Measurements from ENCODE around the gene CDK2. TPM values are rescaled to one million over a fixed set of nuclear protein-coding genes. Genes with fewer than 3 reads are reported as not detected.

Gene CDK2
- total and polyA plus RNA-seq, 9 of the 15 experiments (the other 6 are each of a cell fraction or from before 2014, with no cell fraction given) = 17.4 to 213 (median 109) TPM

- TF ChIP-seq SRF (CRISPR knock-in tag; IDR thresholded peaks at IDR 0.05) (peak in 1 of 2 experiments; percentile 46; a peak in 1 of 4 replicates), ZBTB9 (CRISPR knock-in tag; IDR thresholded peaks at IDR 0.05) (0 out of 2 replicates have a peak, but pooled peaks have one; percentile 23), ATF3 (IDR thresholded peaks at IDR 0.05) (no peak), ATF3 (CRISPR knock-in tag; conservative IDR thresholded peaks at IDR 0.05) (no peak), PRDM10 (IDR thresholded peaks at IDR 0.05; ENCODE audit: partially characterized antibody) (peak; percentile 7)
These were observed 55.4 kb downstream of the CDK2 start (continued) for GRCh38 chr12:56021889-56022497.
